WTC11 (cell line): ENCODE results near the gene COQ7. TPM values are rescaled to one million over a fixed set of nuclear protein-coding genes. Genes with fewer than 3 reads are reported as not detected.

ENCODE experiments used
- ATAC-seq: fragments of 200-7000 bp; cut with Tn5 transposase; 2 replicates; pipeline ENCODE4 v1.10.0; 2021; ENCODE audit warnings: mild to moderate bottlenecking, moderate library complexity
- CTCF ChIA-PET: fragments of 300-600 bp; sonication (Branson Sonifier 250); formaldehyde crosslinking; loops from one replicate; lab custom pipeline; 2021; ENCODE audit warnings: antibody characterized with exemption; lab: Charles Lee
- POLR2A ChIA-PET: fragments of 350-600 bp; sonication (Branson Sonifier 250); formaldehyde crosslinking; loops from one replicate; lab custom pipeline; 2021; ENCODE audit warnings: antibody characterized with exemption; lab: Charles Lee
- DNase-seq: peaks from one replicate; pipeline ENCODE4 v3.0.0; 2021; ENCODE audit warnings: low spot score
- H3K27ac Mint-ChIP-seq: 2 replicates; pipeline ENCODE4 v1.8.0; 2021; ENCODE audit warnings: mixed read lengths
- H3K27me3 Mint-ChIP-seq: 2 replicates; pipeline ENCODE4 v1.8.0; 2021; ENCODE audit warnings: low read depth, mild to moderate bottlenecking, moderate library complexity, mixed read lengths
- H3K36me3 Mint-ChIP-seq: 2 replicates; pipeline ENCODE4 v1.8.0; 2021; ENCODE audit warnings: mixed read lengths
- H3K4me1 Mint-ChIP-seq: 2 replicates; pipeline ENCODE4 v1.8.0; 2022; ENCODE audit warnings: mixed read lengths
- H3K4me3 Mint-ChIP-seq: 2 replicates; pipeline ENCODE4 v1.8.0; 2021; ENCODE audit warnings: mild to moderate bottlenecking, moderate library complexity, mixed read lengths
- H3K9me3 Mint-ChIP-seq: 2 replicates; pipeline ENCODE4 v1.8.0; 2021; ENCODE audit warnings: mixed read lengths
- ATF2 ChIP-seq: sonication (generic); formaldehyde crosslinking; IDR thresholded peaks from 2 replicates; pipeline ENCODE4 v1.8.1; 2022; ENCODE audit warnings: low read depth, missing genetic modification reagents, borderline replicate concordance
- CREM ChIP-seq: sonication (generic); formaldehyde crosslinking; IDR thresholded peaks from 2 replicates; pipeline ENCODE4 v1.8.1; 2022; ENCODE audit warnings: mild to moderate bottlenecking, missing genetic modification reagents, moderate library complexity
- EMX1 ChIP-seq: fragments of 250-450 bp; sonication (Bioruptor Pico); IDR thresholded peaks from 2 replicates; pipeline ENCODE4 v1.8.0; 2021; ENCODE audit warnings: mild to moderate bottlenecking
- FOXP1 ChIP-seq: sonication (generic); formaldehyde crosslinking; IDR thresholded peaks from 2 replicates; pipeline ENCODE4 v1.8.0; 2022; ENCODE audit warnings: missing genetic modification reagents, mild to moderate bottlenecking, moderate library complexity, borderline replicate concordance
- GRHL2 ChIP-seq: fragments of 250-450 bp; sonication (Bioruptor Pico); IDR thresholded peaks from 2 replicates; pipeline ENCODE4 v1.8.0; 2022; ENCODE audit warnings: mild to moderate bottlenecking, moderate library complexity; ENCODE audit not compliant: insufficient replicate concordance, severe bottlenecking
- GTF2I ChIP-seq: fragments of 250-450 bp; sonication (Bioruptor Pico); conservative IDR thresholded peaks from 2 replicates; pipeline ENCODE4 v1.4.0; 2021; ENCODE audit warnings: mild to moderate bottlenecking
- HMGXB4 ChIP-seq: sonication (generic); formaldehyde crosslinking; IDR thresholded peaks from 2 replicates; pipeline ENCODE4 v1.8.1; 2023; ENCODE audit warnings: mild to moderate bottlenecking, moderate library complexity, missing genetic modification reagents
- JAZF1 ChIP-seq: fragments of 250-450 bp; sonication (Bioruptor Pico); IDR thresholded peaks from 2 replicates; pipeline ENCODE4 v1.9.0; 2021; ENCODE audit warnings: moderate library complexity, mild to moderate bottlenecking, inconsistent platforms
- RORB ChIP-seq: fragments of 250-450 bp; sonication (Bioruptor Pico); IDR thresholded peaks from 2 replicates; pipeline ENCODE4 v1.9.0; 2021; ENCODE audit warnings: mild to moderate bottlenecking
- SP1 ChIP-seq: sonication (generic); formaldehyde crosslinking; conservative IDR thresholded peaks from 2 replicates; pipeline ENCODE4 v1.8.1; 2022; ENCODE audit warnings: missing genetic modification reagents
- TEAD4 ChIP-seq: sonication (generic); formaldehyde crosslinking; IDR thresholded peaks from 2 replicates; pipeline ENCODE4 v1.8.0; 2022; ENCODE audit warnings: mild to moderate bottlenecking, missing genetic modification reagents
- ZBTB21 ChIP-seq: sonication (generic); formaldehyde crosslinking; IDR thresholded peaks from 2 replicates; pipeline ENCODE4 v1.8.1; 2023; ENCODE audit warnings: mild to moderate bottlenecking, missing genetic modification reagents, borderline replicate concordance
- ZNF121 ChIP-seq: sonication (generic); formaldehyde crosslinking; IDR thresholded peaks from 2 replicates; pipeline ENCODE4 v1.8.0; 2023; ENCODE audit warnings: missing genetic modification reagents
- ZNF396 ChIP-seq: fragments of 250-450 bp; sonication (Bioruptor Pico); IDR thresholded peaks from 2 replicates; pipeline ENCODE4 v1.8.0; 2021; ENCODE audit warnings: mild to moderate bottlenecking, moderate library complexity, borderline replicate concordance
- ZNF423 ChIP-seq: fragments of 250-450 bp; sonication (Bioruptor Pico); IDR thresholded peaks from 2 replicates; pipeline ENCODE4 v2.1.2; 2022; ENCODE audit warnings: mild to moderate bottlenecking, moderate library complexity
- ZNF532 ChIP-seq: fragments of 250-450 bp; sonication (Bioruptor Pico); IDR thresholded peaks from 2 replicates; pipeline ENCODE4 v1.9.0; 2021; ENCODE audit warnings: mild to moderate bottlenecking, borderline replicate concordance
- total RNA-seq: library from RNA; stranded (reverse); gene quantifications from 3 replicates; pipeline ENCODE4 v1.2.3, GENCODE V29; 2021
- TF ChIP-seq, protein P1 (sequence below): sonication (generic); formaldehyde crosslinking; IDR thresholded peaks from 2 replicates; pipeline ENCODE4 v1.8.0; 2023; ENCODE audit warnings: mild to moderate bottlenecking, missing genetic modification reagents
- TF ChIP-seq, protein P2 (sequence below): sonication (generic); formaldehyde crosslinking; conservative IDR thresholded peaks from 2 replicates; pipeline ENCODE4 v1.8.1; 2022; ENCODE audit warnings: mild to moderate bottlenecking, missing genetic modification reagents
- TF ChIP-seq, protein P3 (sequence below): sonication (generic); formaldehyde crosslinking; IDR thresholded peaks from 2 replicates; pipeline ENCODE4 v1.8.1; 2023; ENCODE audit warnings: mild to moderate bottlenecking, missing genetic modification reagents, moderate library complexity

COQ7 gene
- total RNA-seq, 1 experiment from 2014 or later: 20.7 TPM

DNA sequence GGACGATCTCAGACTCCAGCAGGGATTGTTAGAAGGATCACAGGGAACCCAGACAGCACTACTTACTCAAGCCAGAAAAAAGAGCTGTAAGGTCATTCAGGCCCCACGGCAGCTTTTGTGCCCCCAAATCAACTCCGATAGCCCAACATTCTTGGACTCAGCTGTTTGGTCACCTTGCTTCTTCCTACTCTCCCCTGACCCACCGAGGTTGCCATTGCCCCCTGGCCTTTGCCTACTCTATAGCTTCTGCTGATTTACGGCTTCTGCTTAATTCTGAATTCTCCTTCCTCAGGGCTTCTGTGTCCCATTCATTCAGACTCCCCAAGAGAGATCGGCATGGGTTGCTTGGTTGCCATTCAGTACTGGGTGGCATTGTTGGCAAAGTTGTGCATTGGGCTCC, 37.7 kb downstream of the COQ7 start:
- no peaks in the 10 kb centered on the region for H3K36me3 Mint-ChIP-seq
- peaks cover under 1% of the 10 kb centered on the region for H3K9me3 Mint-ChIP-seq
- peaks cover 5% of the 10 kb centered on the region for H3K4me1 Mint-ChIP-seq
- TF ChIP-seq TEAD4 (no peak), FOXP1 (CRISPR knock-in tag) (no peak), ZNF121 (CRISPR knock-in tag) (no peak), GTF2I (no peak), ZBTB21 (CRISPR knock-in tag) (no peak), ZNF396 (CRISPR knock-in tag) (no peak), ATF2 (no peak), SP1 (no peak), EMX1 (no peak), ZNF423 (CRISPR knock-in tag) (no peak), GRHL2 (CRISPR knock-in tag) (no peak), ZNF532 (CRISPR knock-in tag) (no peak), CREM (CRISPR knock-in tag) (no peak), JAZF1 (CRISPR knock-in tag) (no peak), HMGXB4 (CRISPR knock-in tag) (no peak), RORB (CRISPR knock-in tag) (no peak)
- TF ChIP-seq, protein P1, sequence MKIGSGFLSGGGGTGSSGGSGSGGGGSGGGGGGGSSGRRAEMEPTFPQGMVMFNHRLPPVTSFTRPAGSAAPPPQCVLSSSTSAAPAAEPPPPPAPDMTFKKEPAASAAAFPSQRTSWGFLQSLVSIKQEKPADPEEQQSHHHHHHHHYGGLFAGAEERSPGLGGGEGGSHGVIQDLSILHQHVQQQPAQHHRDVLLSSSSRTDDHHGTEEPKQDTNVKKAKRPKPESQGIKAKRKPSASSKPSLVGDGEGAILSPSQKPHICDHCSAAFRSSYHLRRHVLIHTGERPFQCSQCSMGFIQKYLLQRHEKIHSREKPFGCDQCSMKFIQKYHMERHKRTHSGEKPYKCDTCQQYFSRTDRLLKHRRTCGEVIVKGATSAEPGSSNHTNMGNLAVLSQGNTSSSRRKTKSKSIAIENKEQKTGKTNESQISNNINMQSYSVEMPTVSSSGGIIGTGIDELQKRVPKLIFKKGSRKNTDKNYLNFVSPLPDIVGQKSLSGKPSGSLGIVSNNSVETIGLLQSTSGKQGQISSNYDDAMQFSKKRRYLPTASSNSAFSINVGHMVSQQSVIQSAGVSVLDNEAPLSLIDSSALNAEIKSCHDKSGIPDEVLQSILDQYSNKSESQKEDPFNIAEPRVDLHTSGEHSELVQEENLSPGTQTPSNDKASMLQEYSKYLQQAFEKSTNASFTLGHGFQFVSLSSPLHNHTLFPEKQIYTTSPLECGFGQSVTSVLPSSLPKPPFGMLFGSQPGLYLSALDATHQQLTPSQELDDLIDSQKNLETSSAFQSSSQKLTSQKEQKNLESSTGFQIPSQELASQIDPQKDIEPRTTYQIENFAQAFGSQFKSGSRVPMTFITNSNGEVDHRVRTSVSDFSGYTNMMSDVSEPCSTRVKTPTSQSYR: no peak
- TF ChIP-seq, protein P2, sequence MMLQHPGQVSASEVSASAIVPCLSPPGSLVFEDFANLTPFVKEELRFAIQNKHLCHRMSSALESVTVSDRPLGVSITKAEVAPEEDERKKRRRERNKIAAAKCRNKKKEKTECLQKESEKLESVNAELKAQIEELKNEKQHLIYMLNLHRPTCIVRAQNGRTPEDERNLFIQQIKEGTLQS: no peak
- TF ChIP-seq, protein P3, sequence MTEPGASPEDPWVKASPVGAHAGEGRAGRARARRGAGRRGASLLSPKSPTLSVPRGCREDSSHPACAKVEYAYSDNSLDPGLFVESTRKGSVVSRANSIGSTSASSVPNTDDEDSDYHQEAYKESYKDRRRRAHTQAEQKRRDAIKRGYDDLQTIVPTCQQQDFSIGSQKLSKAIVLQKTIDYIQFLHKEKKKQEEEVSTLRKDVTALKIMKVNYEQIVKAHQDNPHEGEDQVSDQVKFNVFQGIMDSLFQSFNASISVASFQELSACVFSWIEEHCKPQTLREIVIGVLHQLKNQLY: no peak
- no peaks in the 10 kb centered on the region; the same call in 1 of the 2 replicates for H3K27me3 Mint-ChIP-seq
- no peak overlapping the region for H3K27ac Mint-ChIP-seq
- DNase-seq (no peak), ATAC-seq (no peak)
- POLR2A ChIA-PET: no interaction called here
- CTCF ChIA-PET: interaction anchor here (0.8 to 1.6 kb wide), 3 partner anchors 11 to 75 kb away, joined by 3 to 4 read pairs (median 3); no protein-coding TSS in a partner anchor
- H3K4me3 Mint-ChIP-seq: no peak overlapping the region
